GM23248 (cell line): ENCODE data around the gene IZUMO4.

Source experiments
- EZH2 ChIP-seq: fragments of 200-600 bp; sonication (generic); IDR thresholded peaks from 2 replicates; pipeline ENCODE4 v1.6.1; 2018; ENCODE audit warnings: antibody characterized with exemption, mild to moderate bottlenecking; ENCODE audit not compliant: insufficient read depth, poor library complexity, severe bottlenecking
- EZH2phosphoT487 ChIP-seq: fragments of 200-600 bp; sonication (generic); IDR thresholded peaks from 2 replicates; pipeline ENCODE4 v1.6.1; 2018; ENCODE audit warnings: antibody characterized with exemption, moderate library complexity, mild to moderate bottlenecking, low read depth; ENCODE audit not compliant: insufficient read depth

DNA sequence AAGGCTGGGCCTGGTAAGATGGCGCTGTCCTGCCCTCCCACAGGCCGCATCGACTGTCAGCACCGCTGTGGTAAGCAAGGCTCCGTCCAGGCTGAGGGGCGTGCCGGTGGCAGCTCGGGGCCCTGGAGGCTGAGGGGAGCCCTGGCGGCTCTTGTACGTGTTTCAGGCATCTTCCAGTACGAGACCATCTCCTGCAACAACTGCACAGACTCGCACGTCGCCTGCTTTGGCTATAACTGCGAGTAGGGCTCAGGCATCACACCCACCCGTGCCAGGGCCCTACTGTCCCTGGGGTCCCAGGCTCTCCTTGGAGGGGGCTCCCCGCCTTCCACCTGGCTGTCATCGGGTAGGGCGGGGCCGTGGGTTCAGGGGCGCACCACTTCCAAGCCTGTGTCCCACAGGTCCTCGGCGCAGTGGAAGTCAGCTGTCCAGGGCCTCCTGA lies 1.2 kb downstream of the IZUMO4 start:
- TF ChIP-seq EZH2phosphoT487 (no peak), EZH2 (no peak)
